Activated CD4-positive, alpha-beta T cell treated with anti-CD3 and anti-CD28 coated beads for 1 hour (primary cell): Measurements from ENCODE around the gene EFCAB6.

Source experiments
- DNase-seq: peaks from one replicate; pipeline ENCODE4 v3.0.0-alpha.2; 2020

The EFCAB6 gene

GRCh38 chr22:43541462-43542407, 270.4 kb downstream of the EFCAB6 start:
- DNase-seq: no peak

- DNase-seq: no peak
Observed at GRCh38 chr22:43541022-43541421, 271.1 kb downstream of the EFCAB6 start.

- no peak for DNase-seq
Observed at GRCh38 chr22:43540529-43540923, 271.6 kb downstream of the EFCAB6 start.

GRCh38 chr22:43539572-43540528, 272.3 kb downstream of the EFCAB6 start:
- no peak for DNase-seq

GRCh38 chr22:43537019-43537585, 275.0 kb downstream of the EFCAB6 start:
- no peak for DNase-seq

GRCh38 chr22:43535741-43536140, 276.4 kb downstream of the EFCAB6 start:
- DNase-seq: no peak

- no peak for DNase-seq
Observed at GRCh38 chr22:43535336-43535735, 276.8 kb downstream of the EFCAB6 start.

- no peak for DNase-seq
Observed at GRCh38 chr22:43534916-43535315, 277.2 kb downstream of the EFCAB6 start.

- no peak for DNase-seq
Observed at GRCh38 chr22:43533656-43534428, 278.3 kb downstream of the EFCAB6 start.

- no peak for DNase-seq
Observed at GRCh38 chr22:43533156-43533530, 279.0 kb downstream of the EFCAB6 start.

- DNase-seq: no peak
Observed at GRCh38 chr22:43532301-43533155, 279.6 kb downstream of the EFCAB6 start.

- DNase-seq: no peak
Observed at GRCh38 chr22:43531651-43532050, 280.5 kb downstream of the EFCAB6 start.

- DNase-seq: no peak
Observed at GRCh38 chr22:43530349-43531201, 281.5 kb downstream of the EFCAB6 start.

GRCh38 chr22:43529934-43530333, 282.2 kb downstream of the EFCAB6 start:
- no peak for DNase-seq

- no peak for DNase-seq
Observed at GRCh38 chr22:43529461-43529860, 282.6 kb downstream of the EFCAB6 start.

GRCh38 chr22:43528601-43529360, 283.3 kb downstream of the EFCAB6 start:
- no peak for DNase-seq

- no peak for DNase-seq
Observed at GRCh38 chr22:43526946-43527345, 285.2 kb downstream of the EFCAB6 start.

- DNase-seq: no peak
Observed at GRCh38 chr22:43526117-43526655, 285.9 kb downstream of the EFCAB6 start.

- no peak for DNase-seq
Observed at GRCh38 chr22:43521716-43522115, 290.4 kb downstream of the EFCAB6 start.
